ENCODE results near the gene ARHGAP1. TPM values are rescaled to one million over a fixed set of nuclear protein-coding genes. Genes with fewer than 3 reads are reported as not detected.

ARHGAP1 gene
- total RNA-seq, 2 experiments from 2014 or later: 77.8 to 79.7 TPM

- no peak for DNase-seq
- Mint-ChIP-seq H3K36me3 (ENCODE audit: low read depth) (peaks cover 31% of the 10 kb centered on the region), H3K4me1 (peaks cover 10% of the 10 kb centered on the region), H3K27me3 (no peaks in the 10 kb centered on the region), H3K27ac (no peak overlapping the region), H3K4me3 (no peak overlapping the region), H3K9me3 (peaks cover 5% of the 10 kb centered on the region)
- ChIA-PET POLR2A (interaction anchor here (0.6 kb wide), 1 partner anchor 20 kb away, joined by 4 read pairs; the partner anchor contains the start of genes ATG13 and HARBI1), CTCF (no interaction called here)
Observed at GRCh38 chr11:46637546-46637945, 62.9 kb downstream of the ARHGAP1 start.

- peaks cover 32% of the 10 kb centered on the region for H3K36me3 Mint-ChIP-seq (ENCODE audit: low read depth)
- POLR2A ChIA-PET: no interaction called here
- no peak for DNase-seq
- no peak overlapping the region for H3K4me3 Mint-ChIP-seq
- H3K27me3 Mint-ChIP-seq: no peaks in the 10 kb centered on the region
- CTCF ChIA-PET: no interaction called here
- peaks cover 5% of the 10 kb centered on the region for H3K9me3 Mint-ChIP-seq
- peaks cover 16% of the 10 kb centered on the region for H3K4me1 Mint-ChIP-seq
- no peak overlapping the region for H3K27ac Mint-ChIP-seq
Observed at GRCh38 chr11:46635557-46636139, 64.8 kb downstream of the ARHGAP1 start.

GRCh38 chr11:46633291-46634217 lies 66.9 kb downstream of the ARHGAP1 start:
- CTCF ChIA-PET: interaction anchor here (0.9 kb wide), 1 partner anchor 104 kb away, joined by 3 read pairs; no protein-coding TSS in a partner anchor
- Mint-ChIP-seq H3K36me3 (ENCODE audit: low read depth) (peaks cover 20% of the 10 kb centered on the region), H3K9me3 (no peaks in the 10 kb centered on the region), H3K4me1 (peaks cover 15% of the 10 kb centered on the region), H3K4me3 (no peak overlapping the region), H3K27ac (no peak overlapping the region), H3K27me3 (no peaks in the 10 kb centered on the region)
- POLR2A ChIA-PET: interaction anchor here (1.0 kb wide), 1 partner anchor 8 kb away, joined by 4 read pairs; no protein-coding TSS in a partner anchor
- no peak for DNase-seq

GRCh38 chr11:46632502-46632901 lies 67.9 kb downstream of the ARHGAP1 start:
- no peaks in the 10 kb centered on the region for H3K9me3 Mint-ChIP-seq
- no peak overlapping the region for H3K27ac Mint-ChIP-seq
- ChIA-PET CTCF (no interaction called here), POLR2A (interaction anchor here (0.5 kb wide), 1 partner anchor 224 kb away, joined by 4 read pairs; no protein-coding TSS in a partner anchor)
- no peaks in the 10 kb centered on the region for H3K27me3 Mint-ChIP-seq
- peaks cover 16% of the 10 kb centered on the region for H3K36me3 Mint-ChIP-seq (ENCODE audit: low read depth)
- no peak for DNase-seq
- peaks cover 14% of the 10 kb centered on the region for H3K4me1 Mint-ChIP-seq
- H3K4me3 Mint-ChIP-seq: no peak overlapping the region

- POLR2A ChIA-PET: interaction anchor here (0.5 kb wide), 1 partner anchor 223 kb away, joined by 4 read pairs; no protein-coding TSS in a partner anchor
- Mint-ChIP-seq H3K27ac (no peak overlapping the region), H3K4me3 (no peak overlapping the region), H3K36me3 (ENCODE audit: low read depth) (peaks cover 14% of the 10 kb centered on the region), H3K27me3 (no peaks in the 10 kb centered on the region), H3K4me1 (peaks cover 15% of the 10 kb centered on the region), H3K9me3 (no peaks in the 10 kb centered on the region)
- no peak for DNase-seq
- CTCF ChIA-PET: no interaction called here
Observed at GRCh38 chr11:46631676-46632075, 68.7 kb downstream of the ARHGAP1 start.

- Mint-ChIP-seq H3K27me3 (no peaks in the 10 kb centered on the region), H3K4me3 (no peak overlapping the region), H3K4me1 (peaks cover 15% of the 10 kb centered on the region), H3K36me3 (ENCODE audit: low read depth) (peaks cover 20% of the 10 kb centered on the region), H3K9me3 (no peaks in the 10 kb centered on the region), H3K27ac (no peak overlapping the region)
- CTCF ChIA-PET: interaction anchor here (0.7 to 2.2 kb wide), 3 partner anchors 12 to 278 kb away, joined by 3 to 6 read pairs (median 4); no protein-coding TSS in a partner anchor
- DNase-seq: no peak
- POLR2A ChIA-PET: interaction anchor here (1.3 to 1.6 kb wide), 2 partner anchors 12 to 36 kb away, joined by 3 to 8 read pairs; partner anchors contain the start of genes AMBRA1 and ATG13
Observed at GRCh38 chr11:46630237-46630636, 70.2 kb downstream of the ARHGAP1 start.

- Mint-ChIP-seq H3K36me3 (ENCODE audit: low read depth) (peaks cover 25% of the 10 kb centered on the region), H3K4me1 (peaks cover 15% of the 10 kb centered on the region), H3K27me3 (no peaks in the 10 kb centered on the region), H3K9me3 (no peaks in the 10 kb centered on the region), H3K4me3 (no peak overlapping the region), H3K27ac (no peak overlapping the region)
- ChIA-PET CTCF (no interaction called here), POLR2A (interaction anchor here (1.6 kb wide), 1 partner anchor 11 kb away, joined by 8 read pairs; the partner anchor contains the start of gene ATG13)
- DNase-seq: no peak
Observed at GRCh38 chr11:46628961-46629360, 71.5 kb downstream of the ARHGAP1 start.

Other genes with a start within 250 kb of the ARHGAP1 start
- 10 to 100 TPM; 34.6 to 35.5 TPM for gene AMBRA1, start 106.6 kb downstream of the ARHGAP1 start, total RNA-seq
- 1 to 10 TPM; 5.6 to 7.3 TPM for gene HARBI1, start 83.4 kb downstream of the ARHGAP1 start, total RNA-seq
- gene ATG13, start 83.1 kb downstream of the ARHGAP1 start, total RNA-seq: 10 to 100 TPM; 70.4 to 72.1 TPM
- gene ZNF408, start 412 bp upstream of the ARHGAP1 start, total RNA-seq: 10 to 100 TPM; 17.1 to 17.5 TPM
- not detected for gene F2, start 18.6 kb upstream of the ARHGAP1 start, total RNA-seq
- 100 to 1,000 TPM; 157 to 160 TPM for gene CKAP5, start 145.7 kb upstream of the ARHGAP1 start, total RNA-seq
- gene LRP4, start 217.9 kb upstream of the ARHGAP1 start, total RNA-seq: under 1 TPM in 1 of 2 experiments, not detected in 1; 0.05 TPM
- 10 to 100 TPM; 16.7 to 20.4 TPM for gene CSTPP1, start 236.1 kb upstream of the ARHGAP1 start, total RNA-seq

Measured in activated CD4-positive, alpha-beta memory T cell treated with anti-CD3 and anti-CD28 coated beads, Interleukin-2, amount 10 ng/mL, durations not matched to agents 7 days and 5 days (primary cell).